IPS-18c (cell line): ENCODE measurements around the gene CTSH.

ENCODE experiments used
- H3K4me3 ChIP-seq: 2 replicates; pipeline ENCODE4 v1.7.0; 2013; ENCODE audit warnings: low read depth, mild to moderate bottlenecking, low read length, moderate library complexity; ENCODE audit not compliant: insufficient read depth
- H3K9me3 ChIP-seq: one replicate; pipeline ENCODE4 v1.6.1; 2013; ENCODE audit warnings: mild to moderate bottlenecking, low read length, moderate library complexity; ENCODE audit not compliant: control insufficient read depth, insufficient read depth

CTSH gene, protein sequence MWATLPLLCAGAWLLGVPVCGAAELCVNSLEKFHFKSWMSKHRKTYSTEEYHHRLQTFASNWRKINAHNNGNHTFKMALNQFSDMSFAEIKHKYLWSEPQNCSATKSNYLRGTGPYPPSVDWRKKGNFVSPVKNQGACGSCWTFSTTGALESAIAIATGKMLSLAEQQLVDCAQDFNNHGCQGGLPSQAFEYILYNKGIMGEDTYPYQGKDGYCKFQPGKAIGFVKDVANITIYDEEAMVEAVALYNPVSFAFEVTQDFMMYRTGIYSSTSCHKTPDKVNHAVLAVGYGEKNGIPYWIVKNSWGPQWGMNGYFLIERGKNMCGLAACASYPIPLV

DNA sequence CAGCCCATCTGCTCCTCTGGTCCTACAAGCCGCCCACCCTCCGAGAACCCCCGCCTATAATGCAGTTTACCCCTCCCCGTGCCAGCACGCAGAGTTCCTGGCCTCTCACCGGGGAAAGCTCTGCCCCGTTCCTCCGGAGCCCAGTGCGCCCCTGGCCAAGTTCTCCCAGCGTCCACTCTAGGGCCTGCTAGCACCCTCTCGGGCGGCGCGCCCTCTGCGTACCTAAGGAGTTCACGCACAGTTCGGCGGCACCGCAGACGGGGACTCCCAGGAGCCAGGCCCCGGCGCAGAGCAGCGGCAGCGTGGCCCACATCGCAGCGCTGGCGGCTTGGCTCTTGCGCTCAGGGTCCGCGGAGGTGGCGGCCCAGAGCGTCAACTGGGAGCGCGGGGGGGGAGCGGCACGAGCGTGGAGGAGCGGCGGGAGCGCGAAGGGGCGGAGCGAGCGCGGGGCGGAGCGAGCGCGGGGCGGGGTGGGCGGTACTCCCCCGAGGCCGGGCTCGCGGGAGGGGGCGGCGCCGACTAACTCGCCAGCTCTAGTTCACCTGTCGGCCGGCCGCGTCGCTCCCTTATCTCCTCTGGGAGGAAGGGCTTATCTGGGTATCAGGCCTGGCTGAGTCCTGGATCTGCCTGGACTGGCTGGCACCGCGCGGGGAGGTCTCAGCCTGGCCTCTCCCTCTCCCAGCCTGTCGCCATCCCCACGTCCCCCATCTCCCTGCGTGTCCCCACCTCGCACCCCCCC, at the start of gene CTSH:
Gene CTSH (minus strand): TSS at position 378 of the 739 bp plus-strand sequence. CDS start 65 bp downstream, at position 313.
- no peaks in the 10 kb centered on the region for H3K9me3 ChIP-seq
- peak within 1 kb of the TSS; percentile 59 for H3K4me3 ChIP-seq

DNA sequence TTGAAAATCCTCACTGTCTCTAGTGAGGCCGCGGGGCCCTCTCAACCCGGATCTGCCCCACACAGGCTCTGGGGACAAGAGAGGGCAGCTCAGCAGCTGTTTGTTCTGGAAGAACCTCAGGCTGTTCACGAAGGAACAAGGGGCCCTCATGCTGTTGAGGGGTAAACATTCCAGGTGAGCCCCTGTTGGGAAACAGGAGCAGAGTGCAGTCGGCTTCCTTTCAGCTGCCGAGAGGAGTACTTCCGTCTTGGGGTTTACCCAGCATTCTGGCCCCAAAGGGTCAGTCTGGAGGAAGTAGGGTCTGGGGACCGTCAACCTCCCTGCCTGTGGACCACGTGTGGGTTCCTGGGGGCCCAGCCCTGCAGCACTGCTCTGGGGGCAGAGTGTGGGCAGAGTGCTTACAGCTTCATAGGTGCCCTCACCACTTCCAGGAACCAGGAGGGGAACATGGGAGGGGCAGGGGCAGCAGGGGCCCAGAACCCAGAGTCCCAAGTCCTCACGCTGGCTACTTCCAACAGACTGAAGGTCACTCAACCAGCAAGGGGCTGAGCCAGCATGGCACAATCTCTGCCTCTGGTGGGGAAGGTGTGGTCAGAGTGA, 49.2 kb upstream of the CTSH start:
- no peak overlapping the region for H3K4me3 ChIP-seq

DNA sequence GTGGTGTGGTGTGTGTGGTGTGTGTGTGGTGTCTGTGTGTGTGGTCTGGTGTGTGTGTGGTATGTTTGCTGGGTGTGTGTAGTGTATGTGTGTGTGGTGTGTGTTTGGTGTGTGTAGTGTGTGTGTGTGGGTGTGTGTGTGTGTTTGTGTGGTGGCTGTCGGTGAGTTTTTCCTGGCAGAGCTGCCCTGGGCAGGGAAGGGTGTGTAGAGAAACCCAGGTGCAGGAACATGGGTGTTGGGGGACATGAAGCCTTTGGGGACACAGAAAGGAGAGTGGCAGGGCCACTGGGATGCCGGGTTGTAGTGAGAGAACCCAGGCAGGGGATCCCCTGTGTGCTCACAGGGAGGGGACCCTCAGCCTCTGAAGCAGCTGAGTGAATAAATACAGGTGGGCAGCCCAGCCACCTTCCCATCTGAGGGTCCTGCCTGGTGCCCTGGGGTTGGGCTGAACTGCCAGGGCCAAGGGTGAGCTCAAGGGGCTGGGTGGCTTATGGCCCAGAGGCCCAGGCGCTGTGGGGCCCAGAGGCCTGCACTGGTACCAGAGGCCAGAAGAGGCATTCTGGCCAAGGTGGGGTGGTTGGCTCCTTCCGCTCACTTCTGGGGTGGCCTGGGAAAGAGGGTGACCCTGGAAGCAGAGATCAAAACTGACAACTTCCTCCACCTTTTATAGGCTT, 48.5 kb upstream of the CTSH start:
- Histone ChIP-seq H3K9me3 (no peaks in the 10 kb centered on the region), H3K4me3 (no peak overlapping the region)

More for the DNA sequence above, 49.2 kb upstream of the CTSH start:
- no peaks in the 10 kb centered on the region for H3K9me3 ChIP-seq

DNA sequence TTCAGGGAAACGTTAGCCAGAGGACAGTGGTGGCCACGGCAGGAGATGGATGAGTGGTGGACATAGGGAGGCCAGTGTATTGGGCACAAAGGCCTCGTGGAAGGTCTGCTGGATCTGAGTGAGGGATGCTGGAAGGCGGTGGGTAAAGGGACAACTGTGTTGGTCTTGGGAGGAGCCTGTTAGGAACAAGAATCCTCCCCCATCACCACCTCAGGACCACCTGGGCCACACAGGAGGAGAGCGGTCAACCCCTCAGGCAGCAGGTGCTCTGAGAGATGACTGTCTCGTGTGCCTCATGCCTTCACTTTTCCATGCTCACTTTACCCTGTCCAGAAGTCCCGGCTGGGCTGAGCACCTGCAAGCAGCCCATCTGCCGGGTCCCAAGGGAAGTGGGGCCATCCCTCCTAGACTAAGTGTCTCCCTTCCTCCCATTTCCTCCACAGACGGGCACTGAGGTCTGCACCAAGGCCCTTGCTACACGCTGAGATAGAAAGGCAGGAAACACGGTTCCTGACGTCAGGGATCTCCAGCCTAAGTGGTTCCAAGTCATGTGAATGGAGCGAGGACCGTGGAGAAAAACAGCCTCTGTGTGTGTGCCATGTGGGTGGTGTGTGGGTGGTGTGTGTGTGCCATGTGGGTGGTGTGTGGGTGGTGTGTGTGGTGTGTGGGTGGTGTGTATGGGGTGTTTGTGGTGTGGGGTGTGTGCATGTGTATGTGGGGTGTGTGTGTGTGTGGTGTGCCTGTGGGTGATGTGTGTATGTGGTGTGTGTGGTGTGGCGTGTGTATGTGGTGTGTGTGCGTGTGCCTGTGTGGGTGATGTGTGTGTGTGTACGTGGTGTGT, 47.8 kb upstream of the CTSH start:
- H3K4me3 ChIP-seq = no peak overlapping the region
- H3K9me3 ChIP-seq = no peaks in the 10 kb centered on the region

DNA sequence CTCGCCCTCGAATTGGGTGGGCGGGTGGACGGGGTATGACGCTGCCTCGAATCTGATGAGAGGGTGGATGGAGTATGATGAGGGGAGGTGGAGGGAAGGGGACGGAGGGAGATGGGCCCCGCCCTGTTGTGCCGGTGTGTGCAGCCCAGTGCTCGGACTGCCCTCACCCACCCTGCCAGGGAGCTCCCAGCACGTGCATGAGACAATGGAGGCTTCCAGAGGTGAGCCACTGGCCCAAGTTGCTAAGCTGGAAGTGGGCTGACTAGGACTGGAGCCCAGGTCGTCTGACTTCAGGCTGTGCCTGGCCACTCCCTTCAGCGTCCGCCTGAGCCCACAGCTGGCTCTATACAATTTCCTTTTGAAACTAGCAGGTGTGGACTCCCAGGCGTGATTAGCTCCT, 47.0 kb upstream of the CTSH start:
- Histone ChIP-seq H3K4me3 (no peak overlapping the region), H3K9me3 (no peaks in the 10 kb centered on the region)

DNA sequence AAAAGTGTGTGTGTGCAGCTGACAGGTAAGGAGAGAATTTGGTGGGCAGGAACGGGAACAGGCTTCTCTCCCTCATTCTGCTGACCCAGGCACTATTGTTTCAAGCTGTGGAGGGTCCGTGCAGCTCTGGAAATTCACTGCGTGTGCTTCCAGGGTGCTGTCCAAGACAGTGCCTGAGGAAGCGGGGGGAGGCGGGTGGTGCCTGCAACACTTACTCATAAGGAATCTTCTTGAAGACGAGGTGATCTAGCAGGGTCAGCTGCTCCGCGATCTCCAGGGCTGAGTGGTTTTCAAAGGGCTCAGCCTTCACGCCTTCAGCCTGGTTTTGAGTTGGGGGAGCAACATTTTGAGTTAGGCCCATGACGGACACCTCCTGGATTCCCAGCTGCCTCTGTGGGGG, 46.6 kb upstream of the CTSH start:
- Histone ChIP-seq H3K9me3 (no peaks in the 10 kb centered on the region), H3K4me3 (no peak overlapping the region)

DNA sequence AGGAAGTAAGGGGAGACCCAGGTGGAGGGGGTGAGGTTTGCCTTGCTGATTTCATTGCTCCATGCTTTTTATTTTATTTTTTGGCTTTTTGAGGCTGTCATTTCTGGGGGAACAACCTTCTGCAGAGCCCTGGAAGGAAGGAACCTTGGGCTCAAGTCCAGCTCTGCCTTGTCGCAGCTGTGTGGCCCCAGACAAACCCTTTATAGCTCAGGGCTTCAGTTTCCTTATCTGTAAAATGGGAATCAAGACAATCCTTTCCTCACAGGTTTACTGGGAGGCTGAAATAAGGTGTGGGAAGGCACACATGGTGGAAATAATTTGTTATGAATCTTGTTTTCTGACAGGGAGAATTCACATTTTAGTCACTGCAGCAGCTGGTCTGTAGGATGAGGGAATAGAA, 45.4 kb upstream of the CTSH start:
- no peak overlapping the region for H3K4me3 ChIP-seq
- no peaks in the 10 kb centered on the region for H3K9me3 ChIP-seq

DNA sequence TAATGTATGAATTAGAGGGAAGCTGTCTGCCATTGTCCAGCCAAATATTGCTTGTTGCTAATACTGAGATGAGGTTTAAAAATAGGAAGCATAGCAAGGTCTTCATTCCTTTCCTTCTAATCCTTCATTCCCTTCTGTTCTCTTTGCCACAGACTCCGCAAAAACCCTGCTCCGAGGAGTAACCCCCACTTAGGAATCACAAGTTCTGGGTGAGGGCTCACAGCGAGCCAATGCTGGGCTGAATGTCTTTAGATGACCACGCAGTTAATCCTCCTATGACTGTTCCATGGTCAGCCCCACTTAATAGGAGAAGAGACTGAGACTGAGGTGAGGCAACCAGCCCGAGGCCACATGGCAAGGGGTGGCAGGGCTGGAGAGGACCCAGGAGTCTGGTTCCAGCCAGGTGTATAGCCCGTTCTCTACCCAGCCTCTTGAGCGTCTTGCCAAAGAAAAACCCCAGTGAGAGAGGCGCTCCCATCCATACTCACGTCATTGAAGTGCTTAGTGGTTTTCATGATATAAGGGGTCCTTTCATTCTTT, 44.9 kb upstream of the CTSH start:
- Histone ChIP-seq H3K4me3 (no peak overlapping the region), H3K9me3 (no peaks in the 10 kb centered on the region)

DNA sequence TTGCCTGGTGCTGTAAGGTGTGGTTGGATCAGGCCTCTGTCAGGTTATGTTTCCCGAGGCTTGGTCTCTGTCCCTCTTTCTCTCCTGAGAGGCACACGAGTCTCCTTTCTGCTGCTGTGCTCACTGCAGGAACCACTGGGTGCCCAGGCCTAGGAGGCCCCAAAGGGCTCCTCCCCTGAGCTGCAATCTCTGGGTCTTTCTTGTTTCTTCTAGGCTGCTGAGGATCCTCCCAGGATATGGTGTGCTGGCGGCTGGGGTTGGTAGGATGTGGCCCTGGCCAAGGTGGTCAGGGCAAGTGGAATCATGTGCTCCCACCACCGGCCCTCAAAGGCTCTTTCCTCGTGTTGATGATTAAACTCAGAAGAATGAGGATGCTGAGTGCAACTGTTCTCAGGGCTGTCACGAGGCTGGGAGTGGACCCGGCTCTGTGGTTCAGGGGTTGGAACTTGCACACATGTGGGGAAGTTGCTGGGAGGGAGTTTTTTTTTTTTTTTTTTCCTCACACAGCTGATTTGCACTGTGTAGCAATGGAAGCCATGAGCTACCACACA, 43.6 kb upstream of the CTSH start:
- H3K4me3 ChIP-seq = no peak overlapping the region
- H3K9me3 ChIP-seq = no peaks in the 10 kb centered on the region

DNA sequence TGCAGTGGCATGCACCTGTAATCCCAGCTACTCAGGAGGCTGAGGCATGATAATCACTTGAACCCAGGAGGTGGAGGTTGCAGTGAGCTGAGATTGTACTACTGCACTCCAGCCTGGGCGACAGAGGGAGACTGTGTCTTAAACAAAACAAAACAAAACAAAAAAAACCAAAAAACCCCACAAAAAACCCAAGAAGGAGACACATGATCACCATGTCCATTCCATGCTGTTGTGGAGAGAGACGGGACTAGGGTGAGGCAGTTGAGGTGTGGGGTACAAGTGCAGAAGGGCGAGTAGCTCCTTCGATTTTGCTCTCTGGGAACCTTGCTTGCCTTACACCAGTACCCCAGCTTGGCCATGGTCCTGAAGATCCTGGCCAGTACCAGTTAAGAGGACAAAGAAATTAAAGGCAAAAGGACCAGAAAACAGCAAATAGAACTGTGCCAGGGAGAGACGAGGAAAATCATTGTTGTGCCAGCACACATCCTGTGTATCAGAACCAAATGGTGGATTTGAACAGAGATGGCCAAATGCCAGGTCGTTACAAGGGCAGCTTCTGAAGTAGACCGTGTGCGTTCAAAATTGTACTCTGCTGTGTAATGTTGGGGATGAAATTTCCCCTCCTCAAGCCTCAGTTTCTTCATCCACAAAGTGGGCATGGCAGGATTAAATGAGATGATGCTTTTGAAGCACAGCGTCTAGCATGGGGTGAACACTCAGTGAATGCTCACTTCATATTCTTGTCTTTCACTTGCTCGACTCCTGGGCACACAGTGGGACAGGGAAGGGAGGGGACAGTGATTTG, 42.9 kb upstream of the CTSH start:
- no peaks in the 10 kb centered on the region for H3K9me3 ChIP-seq
- no peak overlapping the region for H3K4me3 ChIP-seq

DNA sequence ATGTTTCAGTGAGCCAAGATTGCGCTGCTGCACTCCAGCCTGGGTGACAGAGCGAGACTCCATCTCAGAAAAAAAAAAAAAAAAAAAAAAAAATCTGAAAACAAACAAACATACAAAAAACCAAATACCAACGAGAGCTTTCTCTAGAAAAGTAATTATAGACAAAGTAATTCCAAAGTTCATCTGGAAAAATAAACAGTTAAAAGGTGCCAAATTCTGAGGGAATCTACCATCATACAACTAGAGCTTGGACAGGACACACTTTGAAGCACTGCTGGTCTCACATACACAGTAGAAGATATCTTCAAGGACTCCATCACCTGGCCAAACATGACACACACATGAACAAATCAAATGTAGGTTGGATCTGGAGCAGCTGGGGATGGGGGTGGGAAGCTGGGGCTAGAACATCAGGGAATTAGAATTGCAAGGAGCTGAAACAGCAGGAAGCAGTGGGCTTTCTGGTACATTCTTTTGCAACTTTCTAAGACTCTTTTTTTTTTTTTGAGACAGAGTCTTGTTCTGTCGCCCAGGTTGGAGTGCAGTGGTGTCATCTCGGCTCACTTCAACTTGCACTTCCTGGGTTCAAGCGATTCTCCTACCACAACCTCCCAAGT, 41.1 kb upstream of the CTSH start:
- H3K4me3 ChIP-seq = no peak overlapping the region
- H3K9me3 ChIP-seq = no peaks in the 10 kb centered on the region

DNA sequence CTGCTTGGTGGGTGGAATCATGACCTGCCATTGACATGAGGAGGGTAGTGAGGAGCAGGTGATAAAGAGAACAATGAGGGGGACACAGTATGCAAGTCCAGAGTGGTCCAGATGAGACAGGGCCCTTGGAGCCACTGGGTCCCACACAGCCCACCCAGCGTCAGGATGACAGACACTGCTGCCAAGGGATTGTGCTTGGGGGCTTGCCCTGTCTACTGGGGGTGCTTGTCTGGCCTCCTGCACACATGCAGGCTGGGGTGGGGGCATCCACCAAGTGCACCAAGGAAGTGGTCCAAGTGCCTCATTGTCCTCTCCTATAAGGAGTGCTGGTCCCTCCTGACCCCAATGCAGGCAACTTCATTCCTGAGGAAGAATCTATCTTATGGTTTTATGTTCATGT, 39.2 kb upstream of the CTSH start:
- Histone ChIP-seq H3K4me3 (no peak overlapping the region), H3K9me3 (no peaks in the 10 kb centered on the region)

DNA sequence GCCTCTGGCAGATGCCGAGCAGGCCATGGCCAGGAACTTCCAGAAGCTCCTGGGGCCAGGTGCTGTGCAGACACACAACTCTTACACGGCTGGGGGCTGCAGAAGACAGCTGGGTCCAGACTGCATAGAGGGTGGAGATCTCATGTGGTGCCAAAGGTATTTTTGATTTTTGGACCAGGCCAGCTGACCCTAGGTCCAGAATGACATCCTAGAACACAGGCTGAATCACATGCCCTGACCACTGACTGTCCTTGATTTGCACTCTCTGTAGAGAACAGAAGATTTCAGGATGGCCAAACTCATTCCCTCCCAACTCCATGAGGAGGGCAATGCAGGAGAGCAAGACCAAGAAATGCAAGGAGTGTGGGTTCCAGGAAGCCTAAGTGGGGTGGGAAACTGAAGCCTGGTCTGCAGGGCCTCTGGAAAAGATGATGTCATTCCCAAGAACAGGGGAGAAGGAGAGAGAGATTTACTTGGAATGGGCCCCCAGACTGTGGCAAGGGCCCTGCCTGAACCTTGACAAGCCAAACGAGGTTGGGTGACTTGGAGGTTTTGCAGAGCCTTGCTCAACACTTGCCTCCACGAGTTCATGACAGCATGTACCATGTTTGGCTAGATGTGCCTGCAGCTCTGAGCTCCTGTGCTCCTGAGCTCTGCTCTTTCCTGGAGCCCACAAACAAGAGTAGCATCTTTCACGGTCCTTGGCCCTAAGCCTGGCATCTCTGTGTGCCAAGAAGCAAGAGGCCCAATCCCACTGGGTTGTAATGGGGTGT, 38.5 kb upstream of the CTSH start:
- no peak overlapping the region for H3K4me3 ChIP-seq
- no peaks in the 10 kb centered on the region for H3K9me3 ChIP-seq

DNA sequence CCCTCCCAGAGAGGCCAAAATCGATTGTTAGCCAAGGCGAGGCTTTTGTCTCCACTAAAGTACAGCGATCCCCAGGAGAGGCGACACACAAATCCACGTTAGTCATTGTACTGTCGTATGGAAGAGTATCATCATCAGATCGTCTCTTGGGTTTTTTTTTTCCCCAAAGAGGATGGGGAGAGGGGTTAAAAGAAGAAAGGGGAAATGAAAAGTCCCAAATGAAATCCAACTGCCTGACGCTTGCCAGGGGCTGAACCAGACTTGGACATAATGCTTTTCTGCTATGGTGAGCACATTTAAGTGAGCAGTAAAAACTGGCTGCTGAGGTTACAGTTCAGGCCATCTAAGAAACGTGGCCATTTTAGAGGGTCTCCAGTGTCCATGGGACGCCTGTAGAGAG, 37.9 kb upstream of the CTSH start:
- Histone ChIP-seq H3K4me3 (no peak overlapping the region), H3K9me3 (no peaks in the 10 kb centered on the region)
